GM23338 (cell line): ENCODE measurements around the gene HYAL1. TPM values are rescaled to one million over a fixed set of nuclear protein-coding genes. Genes with fewer than 3 reads are reported as not detected.

Experiments
- ATAC-seq: fragments of 200-7000 bp; cut with Tn5 transposase; 3 replicates; pipeline ENCODE4 v1.9.1; 2020
- DNase-seq: peaks from one replicate; pipeline ENCODE4 v3.0.0-alpha.2; 2015; ENCODE audit warnings: low spot score
- H2AFZ ChIP-seq: fragments of 200-600 bp; sonication (generic); 2 replicates; pipeline ENCODE4 v1.8.0; 2016; ENCODE audit warnings: antibody characterized with exemption, mild to moderate bottlenecking, moderate library complexity
- H3F3A ChIP-seq: fragments of 200-600 bp; sonication (generic); replicated peaks from 2 replicates; pipeline ENCODE4 v1.8.0; 2017; ENCODE audit warnings: antibody characterized with exemption, mixed run types, low read depth
- H3K27ac ChIP-seq: fragments of 200-600 bp; sonication (generic); 2 replicates; pipeline ENCODE4 v1.6.1; 2016; ENCODE audit warnings: low read depth
- H3K27me3 ChIP-seq: fragments of 200-600 bp; sonication (generic); 2 replicates; pipeline ENCODE4 v1.8.0; 2016; ENCODE audit warnings: mild to moderate bottlenecking, mixed run types, moderate library complexity; ENCODE audit not compliant: insufficient read depth
- H3K36me3 ChIP-seq: fragments of 200-600 bp; sonication (generic); 2 replicates; pipeline ENCODE4 v1.8.0; 2016; ENCODE audit warnings: mild to moderate bottlenecking; ENCODE audit not compliant: insufficient read depth
- H3K4me1 ChIP-seq: fragments of 200-600 bp; sonication (generic); 2 replicates; pipeline ENCODE4 v1.8.0; 2016; ENCODE audit warnings: mild to moderate bottlenecking, moderate library complexity; ENCODE audit not compliant: insufficient read depth
- H3K4me2 ChIP-seq: fragments of 200-600 bp; sonication (generic); 2 replicates; pipeline ENCODE4 v1.7.1; 2017; ENCODE audit warnings: mixed run types
- H3K4me3 ChIP-seq: fragments of 200-600 bp; sonication (generic); 2 replicates; pipeline ENCODE4 v1.6.1; 2016; ENCODE audit warnings: mixed run types
- H3K79me2 ChIP-seq: fragments of 200-600 bp; sonication (generic); replicated peaks from 2 replicates; pipeline ENCODE4 v1.8.0; 2017; ENCODE audit warnings: mild to moderate bottlenecking; ENCODE audit not compliant: insufficient read depth
- H3K9me2 ChIP-seq: fragments of 200-600 bp; sonication (generic); 2 replicates; pipeline ENCODE4 v1.8.0; 2017; ENCODE audit not compliant: insufficient read depth
- H4K20me1 ChIP-seq: fragments of 200-600 bp; sonication (generic); replicated peaks from 2 replicates; pipeline ENCODE4 v1.8.0; 2017; ENCODE audit warnings: mild to moderate bottlenecking; ENCODE audit not compliant: insufficient read depth
- H3K27ac Mint-ChIP-seq: 2 replicates; pipeline ENCODE4 v1.8.0; 2020; ENCODE audit warnings: inconsistent platforms, mild to moderate bottlenecking, moderate library complexity, mixed read lengths
- H3K27me3 Mint-ChIP-seq: 3 replicates; pipeline ENCODE4 v1.8.0; 2022; ENCODE audit warnings: low read depth, mild to moderate bottlenecking, moderate library complexity, mixed read lengths, inconsistent platforms; ENCODE audit not compliant: insufficient read depth, poor library complexity
- H3K36me3 Mint-ChIP-seq: 3 replicates; pipeline ENCODE4 v1.8.0; 2021; ENCODE audit warnings: low read depth, mild to moderate bottlenecking, inconsistent platforms, moderate library complexity, mixed read lengths
- H3K4me1 Mint-ChIP-seq: 3 replicates; pipeline ENCODE4 v1.8.0; 2020; ENCODE audit warnings: mild to moderate bottlenecking, inconsistent platforms, mixed read lengths
- H3K4me3 Mint-ChIP-seq: 3 replicates; pipeline ENCODE4 v1.8.0; 2021; ENCODE audit warnings: moderate library complexity, mild to moderate bottlenecking, inconsistent platforms, mixed read lengths
- H3K9me3 Mint-ChIP-seq: 3 replicates; pipeline ENCODE4 v1.8.0; 2020; ENCODE audit warnings: moderate library complexity, mild to moderate bottlenecking, inconsistent platforms, mixed read lengths
- EZH2 ChIP-seq: fragments of 200-600 bp; sonication (generic); IDR thresholded peaks from one replicate; pipeline ENCODE4 v1.8.0; 2017; ENCODE audit warnings: antibody characterized with exemption, mild to moderate bottlenecking, low read depth; ENCODE audit not compliant: unreplicated experiment
- EZH2phosphoT487 ChIP-seq: fragments of 200-600 bp; sonication (generic); IDR thresholded peaks from one replicate; pipeline ENCODE4 v1.8.1; 2018; ENCODE audit warnings: antibody characterized with exemption; ENCODE audit not compliant: unreplicated experiment
- JUNB ChIP-seq: IDR thresholded peaks from one replicate; pipeline ENCODE4 v1.6.1; 2016; ENCODE audit warnings: antibody characterized with exemption; ENCODE audit not compliant: unreplicated experiment
- POLR2AphosphoS5 ChIP-seq: IDR thresholded peaks from 2 replicates; pipeline ENCODE4 v1.6.1; 2016; ENCODE audit warnings: antibody characterized with exemption, low read depth
- ZNF114 ChIP-seq: fragments of 250-450 bp; sonication (Bioruptor Pico); IDR thresholded peaks from 2 replicates; pipeline ENCODE4 v1.5.0; 2020; ENCODE audit warnings: mild to moderate bottlenecking, moderate library complexity
- ZNF331 ChIP-seq: fragments of 250-450 bp; sonication (Bioruptor Pico); IDR thresholded peaks from 2 replicates; pipeline ENCODE4 v1.5.0; 2020; ENCODE audit warnings: low read depth, mild to moderate bottlenecking, moderate library complexity
- polyA plus RNA-seq: library from polyadenylated mRNA; unstranded; fragments of >200 nt; fragmentation: Nextera tagmentation; extraction: Ambion mirVana; gene quantifications from 2 replicates; pipeline ENCODE4 v1.2.1, GENCODE V29; 2016
- total RNA-seq: library from RNA; depleted of rRNA; stranded (reverse); fragments of >200 nt; shearing (Covaris generic); gene quantifications from 2 replicates; pipeline ENCODE4 v1.2.3, GENCODE V29; 2014
- TF ChIP-seq, protein P1 (sequence below): IDR thresholded peaks from 2 replicates; pipeline ENCODE4 v1.6.1; 2016; ENCODE audit warnings: antibody characterized with exemption
- TF ChIP-seq, protein P2 (sequence below): IDR thresholded peaks from one replicate; pipeline ENCODE4 v1.6.1; 2018; ENCODE audit warnings: antibody characterized with exemption; ENCODE audit not compliant: unreplicated experiment
- TF ChIP-seq, protein P3 (sequence below), 2 experiments: fragments of 200-600 bp in 1 of 2; sonication (generic) in 1 of 2; conservative IDR thresholded peaks; 2 replicates each; pipeline versions ENCODE4 v1.5.1 to v1.6.1; 2016 to 2017; ENCODE audit warnings: antibody characterized with exemption in 2 of 2, low read depth in 2 of 2, mild to moderate bottlenecking in 2 of 2, moderate library complexity in 1 of 2

The HYAL1 gene
- total and polyA plus RNA-seq, 2 experiments from 2014 or later, result 2.1 to 5.0 TPM

DNA sequence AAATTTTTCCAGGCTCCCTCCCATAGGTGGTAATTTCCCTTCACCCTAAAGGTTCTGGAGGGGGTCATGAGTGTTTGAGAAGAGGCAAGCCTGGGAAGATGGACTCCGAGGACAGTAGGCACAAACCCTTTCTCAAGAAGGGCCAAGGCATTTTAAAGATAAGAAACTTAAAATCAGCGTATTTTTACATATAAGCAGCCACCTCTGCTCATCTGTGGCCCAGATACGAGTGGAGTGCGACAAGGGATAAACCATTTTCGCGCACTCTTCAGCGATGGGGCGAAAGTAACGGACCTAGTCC lies 36.7 kb upstream of the HYAL1 start:
- Histone ChIP-seq H3F3A (peaks cover 38% of the 10 kb centered on the region), H3K4me1 (peaks cover 24% of the 10 kb centered on the region), H3K4me2 (peak overlapping the region; percentile 90), H3K79me2 (peaks cover 17% of the 10 kb centered on the region), H3K4me3 (peak overlapping the region; percentile 65), H3K27me3 (peaks cover 62% of the 10 kb centered on the region), H3K36me3 (no peaks in the 10 kb centered on the region), H3K27ac (no peak overlapping the region), H2AFZ (peak overlapping the region; percentile 85; the same call in 1 of the 2 replicates), H3K9me2 (no peaks in the 10 kb centered on the region), H4K20me1 (peaks cover 11% of the 10 kb centered on the region)
- no peak overlapping the region for H3K27ac Mint-ChIP-seq
- DNase-seq (no peak), ATAC-seq (no peak)
- H3K36me3 Mint-ChIP-seq, result no peaks in the 10 kb centered on the region; the same call in 2 of the 3 replicates
- H3K9me3 Mint-ChIP-seq, result peaks cover 3% of the 10 kb centered on the region; the same call in 1 of the 3 replicates
- H3K4me1 Mint-ChIP-seq, result peaks cover 29% of the 10 kb centered on the region
- H3K27me3 Mint-ChIP-seq, result peaks cover 69% of the 10 kb centered on the region
- peak; percentile 48 for TF ChIP-seq EZH2
- TF ChIP-seq POLR2AphosphoS5, result no peak
- H3K4me3 Mint-ChIP-seq, result peak overlapping the region; percentile 62

DNA sequence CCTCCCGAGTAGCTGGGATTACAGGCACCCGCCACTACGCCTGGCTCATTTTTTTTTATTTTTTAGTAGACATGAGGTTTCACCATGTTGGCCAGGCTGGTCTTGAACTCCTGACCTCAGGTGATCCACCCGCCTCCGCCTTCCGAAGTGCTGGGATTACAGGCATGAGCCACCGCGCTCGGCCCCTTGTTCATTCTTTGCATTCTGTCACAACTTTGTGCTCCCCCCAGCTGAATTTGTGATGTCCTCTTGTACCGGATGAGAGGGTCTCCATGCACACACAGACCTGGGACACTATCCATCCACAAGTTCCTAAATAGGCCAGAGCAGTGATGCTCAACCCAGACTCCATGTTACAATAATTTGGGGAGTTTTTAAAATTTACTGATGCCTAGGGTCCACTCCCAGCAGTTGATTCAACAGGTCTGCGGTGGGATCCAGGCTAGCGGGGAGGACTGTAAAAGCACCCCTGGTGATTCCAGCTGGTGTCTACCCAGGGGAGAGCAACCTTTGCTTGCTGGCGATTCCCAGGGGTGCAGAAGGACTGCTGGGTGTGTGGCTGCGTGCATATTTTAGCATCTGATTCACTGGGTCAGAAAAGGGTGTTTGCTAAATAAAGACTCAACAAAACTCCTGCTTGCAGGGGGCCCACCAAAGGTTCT lies 36.2 kb upstream of the HYAL1 start:
- Mint-ChIP-seq H3K27me3 (peaks cover 64% of the 10 kb centered on the region), H3K4me3 (peak overlapping the region; percentile 62), H3K4me1 (peaks cover 29% of the 10 kb centered on the region), H3K27ac (no peak overlapping the region), H3K9me3 (peaks cover 3% of the 10 kb centered on the region; the same call in 1 of the 3 replicates), H3K36me3 (no peaks in the 10 kb centered on the region; the same call in 2 of the 3 replicates)
- Histone ChIP-seq H3F3A (peaks cover 38% of the 10 kb centered on the region), H3K4me2 (peak overlapping the region; percentile 90), H4K20me1 (peaks cover 11% of the 10 kb centered on the region), H3K79me2 (peaks cover 22% of the 10 kb centered on the region), H3K27ac (no peak overlapping the region), H3K9me2 (no peaks in the 10 kb centered on the region), H2AFZ (peak overlapping the region; percentile 85; the same call in 1 of the 2 replicates), H3K4me3 (peak overlapping the region; percentile 65), H3K4me1 (peaks cover 24% of the 10 kb centered on the region), H3K27me3 (peaks cover 57% of the 10 kb centered on the region), H3K36me3 (no peaks in the 10 kb centered on the region)
- no peak for DNase-seq
- no peak for ATAC-seq
- TF ChIP-seq EZH2phosphoT487 (no peak), EZH2 (no peak), JUNB (no peak), ZNF331 (no peak), ZNF114 (no peak), POLR2AphosphoS5 (no peak)
- TF ChIP-seq, protein P1, sequence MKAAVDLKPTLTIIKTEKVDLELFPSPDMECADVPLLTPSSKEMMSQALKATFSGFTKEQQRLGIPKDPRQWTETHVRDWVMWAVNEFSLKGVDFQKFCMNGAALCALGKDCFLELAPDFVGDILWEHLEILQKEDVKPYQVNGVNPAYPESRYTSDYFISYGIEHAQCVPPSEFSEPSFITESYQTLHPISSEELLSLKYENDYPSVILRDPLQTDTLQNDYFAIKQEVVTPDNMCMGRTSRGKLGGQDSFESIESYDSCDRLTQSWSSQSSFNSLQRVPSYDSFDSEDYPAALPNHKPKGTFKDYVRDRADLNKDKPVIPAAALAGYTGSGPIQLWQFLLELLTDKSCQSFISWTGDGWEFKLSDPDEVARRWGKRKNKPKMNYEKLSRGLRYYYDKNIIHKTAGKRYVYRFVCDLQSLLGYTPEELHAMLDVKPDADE, result no peak
- TF ChIP-seq, protein P2, sequence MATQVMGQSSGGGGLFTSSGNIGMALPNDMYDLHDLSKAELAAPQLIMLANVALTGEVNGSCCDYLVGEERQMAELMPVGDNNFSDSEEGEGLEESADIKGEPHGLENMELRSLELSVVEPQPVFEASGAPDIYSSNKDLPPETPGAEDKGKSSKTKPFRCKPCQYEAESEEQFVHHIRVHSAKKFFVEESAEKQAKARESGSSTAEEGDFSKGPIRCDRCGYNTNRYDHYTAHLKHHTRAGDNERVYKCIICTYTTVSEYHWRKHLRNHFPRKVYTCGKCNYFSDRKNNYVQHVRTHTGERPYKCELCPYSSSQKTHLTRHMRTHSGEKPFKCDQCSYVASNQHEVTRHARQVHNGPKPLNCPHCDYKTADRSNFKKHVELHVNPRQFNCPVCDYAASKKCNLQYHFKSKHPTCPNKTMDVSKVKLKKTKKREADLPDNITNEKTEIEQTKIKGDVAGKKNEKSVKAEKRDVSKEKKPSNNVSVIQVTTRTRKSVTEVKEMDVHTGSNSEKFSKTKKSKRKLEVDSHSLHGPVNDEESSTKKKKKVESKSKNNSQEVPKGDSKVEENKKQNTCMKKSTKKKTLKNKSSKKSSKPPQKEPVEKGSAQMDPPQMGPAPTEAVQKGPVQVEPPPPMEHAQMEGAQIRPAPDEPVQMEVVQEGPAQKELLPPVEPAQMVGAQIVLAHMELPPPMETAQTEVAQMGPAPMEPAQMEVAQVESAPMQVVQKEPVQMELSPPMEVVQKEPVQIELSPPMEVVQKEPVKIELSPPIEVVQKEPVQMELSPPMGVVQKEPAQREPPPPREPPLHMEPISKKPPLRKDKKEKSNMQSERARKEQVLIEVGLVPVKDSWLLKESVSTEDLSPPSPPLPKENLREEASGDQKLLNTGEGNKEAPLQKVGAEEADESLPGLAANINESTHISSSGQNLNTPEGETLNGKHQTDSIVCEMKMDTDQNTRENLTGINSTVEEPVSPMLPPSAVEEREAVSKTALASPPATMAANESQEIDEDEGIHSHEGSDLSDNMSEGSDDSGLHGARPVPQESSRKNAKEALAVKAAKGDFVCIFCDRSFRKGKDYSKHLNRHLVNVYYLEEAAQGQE, result no peak
- TF ChIP-seq, protein P3, sequence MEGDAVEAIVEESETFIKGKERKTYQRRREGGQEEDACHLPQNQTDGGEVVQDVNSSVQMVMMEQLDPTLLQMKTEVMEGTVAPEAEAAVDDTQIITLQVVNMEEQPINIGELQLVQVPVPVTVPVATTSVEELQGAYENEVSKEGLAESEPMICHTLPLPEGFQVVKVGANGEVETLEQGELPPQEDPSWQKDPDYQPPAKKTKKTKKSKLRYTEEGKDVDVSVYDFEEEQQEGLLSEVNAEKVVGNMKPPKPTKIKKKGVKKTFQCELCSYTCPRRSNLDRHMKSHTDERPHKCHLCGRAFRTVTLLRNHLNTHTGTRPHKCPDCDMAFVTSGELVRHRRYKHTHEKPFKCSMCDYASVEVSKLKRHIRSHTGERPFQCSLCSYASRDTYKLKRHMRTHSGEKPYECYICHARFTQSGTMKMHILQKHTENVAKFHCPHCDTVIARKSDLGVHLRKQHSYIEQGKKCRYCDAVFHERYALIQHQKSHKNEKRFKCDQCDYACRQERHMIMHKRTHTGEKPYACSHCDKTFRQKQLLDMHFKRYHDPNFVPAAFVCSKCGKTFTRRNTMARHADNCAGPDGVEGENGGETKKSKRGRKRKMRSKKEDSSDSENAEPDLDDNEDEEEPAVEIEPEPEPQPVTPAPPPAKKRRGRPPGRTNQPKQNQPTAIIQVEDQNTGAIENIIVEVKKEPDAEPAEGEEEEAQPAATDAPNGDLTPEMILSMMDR (conservative IDR thresholded peaks at IDR 0.05; ENCODE audit: low read depth in 2 of 2), result no peak
